Activated T-cell treated with anti-CD3 and anti-CD28 coated beads, Interleukin-2, amount 50 U/mL, for 72 hours (primary cell): ENCODE data around the gene C3orf20. TPM values are rescaled to one million over a fixed set of nuclear protein-coding genes. Genes with fewer than 3 reads are reported as not detected.
A peak's percentile ranks its signal among the peaks of the same experiment; 100 is the strongest.

Experiments
- ATAC-seq, 2 donors: fragments of 150-1000 bp; cut with Tn5 transposase; replicated peaks in 1 of 2; 2 replicates each; pipeline ENCODE4 v1.10.0; 2021; ENCODE audit warnings: moderate library complexity in 2 of 2, mild to moderate bottlenecking in 1 of 2
- DNase-seq, 2 donors: peaks; one replicate each; pipeline ENCODE4 v3.0.0; 2021 to 2022; ENCODE audit warnings: mixed read lengths in 1 of 2
- H3K27ac Mint-ChIP-seq: one replicate; pipeline ENCODE4 v1.8.0; 2022; ENCODE audit warnings: mild to moderate bottlenecking, moderate library complexity, mixed read lengths
- H3K27me3 Mint-ChIP-seq: one replicate; pipeline ENCODE4 v1.8.0; 2022; ENCODE audit warnings: low read depth, mixed read lengths
- H3K36me3 Mint-ChIP-seq, 2 donors: one replicate each; pipeline ENCODE4 v1.8.0; 2022; ENCODE audit warnings: mixed read lengths in 2 of 2, mild to moderate bottlenecking in 1 of 2; ENCODE audit not compliant: insufficient read depth in 2 of 2
- H3K4me1 Mint-ChIP-seq: one replicate; pipeline ENCODE4 v1.8.0; 2022; ENCODE audit warnings: low read depth, mixed read lengths
- H3K4me3 Mint-ChIP-seq, 2 donors: one replicate each; pipeline ENCODE4 v1.8.0; 2022; ENCODE audit warnings: mild to moderate bottlenecking in 2 of 2, mixed read lengths in 2 of 2, moderate library complexity in 2 of 2
- H3K9me3 Mint-ChIP-seq, 2 donors: one replicate each; pipeline ENCODE4 v1.8.0; 2022; ENCODE audit warnings: mixed read lengths in 2 of 2
- total RNA-seq, 2 donors: library from RNA; stranded (reverse); gene quantifications; one replicate each; pipeline ENCODE4 v1.2.3, GENCODE V29; 2022

Gene C3orf20
- total RNA-seq, 2 donors from 2014 or later, result 0.51 to 1.1 TPM

GRCh38 chr3:14783480-14784086 lies 108.6 kb downstream of the C3orf20 start:
- H3K27me3 Mint-ChIP-seq, result peaks cover 6% of the 10 kb centered on the region

DNA sequence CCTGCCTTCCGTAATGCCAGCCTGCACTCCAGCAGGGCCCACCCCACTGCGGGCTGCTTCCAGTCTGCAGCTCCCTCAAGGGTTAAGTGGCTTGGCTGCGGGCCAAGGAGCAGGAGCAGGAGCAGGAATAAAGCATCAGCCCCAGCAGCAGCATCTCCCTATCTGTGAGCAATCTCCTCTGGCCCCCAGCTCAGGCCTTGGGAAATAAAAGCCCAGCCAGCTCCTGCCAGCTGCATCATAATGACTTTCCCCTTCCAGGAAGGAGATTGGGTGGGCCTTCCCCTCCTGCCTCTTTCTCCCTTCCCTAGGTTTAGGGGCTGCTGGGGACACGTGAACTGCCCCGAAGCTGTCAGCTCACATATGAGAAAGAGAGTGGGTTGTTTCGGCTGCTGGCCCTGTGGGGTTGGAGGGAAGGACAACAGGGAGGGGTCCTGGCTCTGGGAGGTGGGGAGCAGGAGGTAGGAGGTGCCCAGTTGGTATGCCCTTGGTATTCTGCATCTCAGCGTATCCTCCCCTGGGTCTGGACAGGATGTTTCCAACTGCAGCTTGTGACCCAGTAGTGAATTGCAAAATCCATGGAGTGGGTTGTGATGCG lies 109.2 kb downstream of the C3orf20 start:
- H3K4me1 Mint-ChIP-seq, result no peaks in the 10 kb centered on the region
- no peak overlapping the region for H3K27ac Mint-ChIP-seq
- ATAC-seq, result no peak
- H3K4me3 Mint-ChIP-seq, result no peak overlapping the region
- peaks cover 6% of the 10 kb centered on the region for H3K27me3 Mint-ChIP-seq
- no peak for DNase-seq
- H3K36me3 Mint-ChIP-seq, result peaks cover 0 to 2% of the 10 kb centered on the region in 2 donors
- H3K9me3 Mint-ChIP-seq, result peaks cover 0 to 4% of the 10 kb centered on the region in 2 donors

More at GRCh38 chr3:14783480-14784086, 108.6 kb downstream of the C3orf20 start:
- H3K4me1 Mint-ChIP-seq, result no peaks in the 10 kb centered on the region
- no peak overlapping the region for H3K27ac Mint-ChIP-seq
- no peak for ATAC-seq
- H3K9me3 Mint-ChIP-seq, result peaks cover 4% of the 10 kb centered on the region in 2 donors
- peaks cover 2 to 5% of the 10 kb centered on the region in 2 donors for H3K36me3 Mint-ChIP-seq
- H3K4me3 Mint-ChIP-seq, result no peak overlapping the region
- DNase-seq, result no peak

DNA sequence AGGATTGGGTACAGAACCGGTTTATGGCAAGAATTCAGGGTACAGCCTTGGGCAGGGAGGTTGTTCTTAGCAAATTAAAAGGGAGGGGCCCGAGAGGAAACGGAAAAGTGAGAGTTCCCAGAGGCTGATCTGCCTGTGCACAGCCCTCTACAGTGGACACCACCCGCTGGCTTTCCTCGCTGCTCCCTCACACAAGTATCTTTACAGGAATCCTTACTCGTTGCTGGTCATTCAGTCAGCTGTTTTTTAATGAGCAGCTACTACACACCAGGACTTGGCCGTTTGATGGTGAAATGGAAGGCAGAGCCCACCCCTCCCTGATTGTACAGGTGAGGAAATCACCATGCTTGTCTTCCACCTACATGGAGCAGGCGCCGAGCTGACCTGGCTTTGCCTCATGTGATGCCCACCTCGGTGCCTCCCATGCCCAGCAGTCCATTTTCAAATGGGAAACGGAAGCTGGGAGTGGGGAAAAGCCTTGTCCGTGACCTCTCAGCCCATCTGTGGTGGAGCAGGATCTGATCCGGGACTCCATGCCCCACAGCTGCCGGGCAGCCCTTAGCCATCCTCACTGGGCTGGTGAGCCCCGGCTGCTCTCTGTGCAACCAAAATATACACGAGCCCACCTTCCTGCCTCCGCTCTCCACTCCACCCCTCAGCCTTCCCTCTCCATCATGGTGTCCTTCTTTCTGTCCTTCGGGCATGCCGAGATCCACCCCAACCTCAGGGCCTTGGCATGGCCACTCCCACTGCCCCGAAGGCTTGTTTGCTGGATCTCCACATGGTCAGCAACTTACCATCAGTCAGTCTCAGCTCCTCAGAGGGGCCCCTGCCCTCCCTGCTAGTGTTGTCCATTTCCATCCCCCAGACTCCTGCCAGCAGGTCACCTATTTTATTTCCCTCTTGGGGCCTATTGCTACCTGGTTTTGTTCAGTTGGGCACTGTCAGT lies 110.5 kb downstream of the C3orf20 start:
- H3K9me3 Mint-ChIP-seq, result no peaks in the 10 kb centered on the region
- H3K4me1 Mint-ChIP-seq, result no peaks in the 10 kb centered on the region
- H3K27me3 Mint-ChIP-seq, result peaks cover 7% of the 10 kb centered on the region
- ATAC-seq (no peak), DNase-seq (no peak)
- no peaks in the 10 kb centered on the region for H3K36me3 Mint-ChIP-seq
- H3K27ac Mint-ChIP-seq, result no peak overlapping the region
- no peak overlapping the region for H3K4me3 Mint-ChIP-seq

DNA sequence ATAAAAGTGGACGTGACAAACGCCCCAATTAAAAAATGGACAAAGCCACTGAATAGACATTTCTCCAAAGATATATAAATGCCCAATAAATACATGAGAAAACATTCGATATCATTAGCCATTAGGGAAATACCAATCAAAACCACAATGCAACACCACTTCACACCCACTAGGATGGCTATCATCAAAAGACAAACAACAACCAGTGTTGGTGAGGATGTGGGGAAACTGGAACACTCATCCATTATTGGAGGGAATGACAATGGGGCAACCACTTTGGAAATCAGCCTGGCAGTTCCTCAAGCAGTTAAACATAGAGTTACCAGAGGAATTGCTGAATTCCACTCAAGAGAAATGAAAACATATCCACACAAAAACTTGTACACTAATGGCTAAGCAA lies 111.4 kb downstream of the C3orf20 start:
- no peaks in the 10 kb centered on the region for H3K9me3 Mint-ChIP-seq
- peaks cover 7% of the 10 kb centered on the region for H3K27me3 Mint-ChIP-seq
- no peak for DNase-seq
- no peaks in the 10 kb centered on the region for H3K36me3 Mint-ChIP-seq
- H3K27ac Mint-ChIP-seq, result no peak overlapping the region
- no peak overlapping the region for H3K4me3 Mint-ChIP-seq
- H3K4me1 Mint-ChIP-seq, result no peaks in the 10 kb centered on the region
- ATAC-seq, result no peak

GRCh38 chr3:14787630-14788029 lies 112.7 kb downstream of the C3orf20 start:
- no peak overlapping the region for H3K4me3 Mint-ChIP-seq
- peaks cover 7% of the 10 kb centered on the region for H3K27me3 Mint-ChIP-seq
- no peaks in the 10 kb centered on the region for H3K4me1 Mint-ChIP-seq

DNA sequence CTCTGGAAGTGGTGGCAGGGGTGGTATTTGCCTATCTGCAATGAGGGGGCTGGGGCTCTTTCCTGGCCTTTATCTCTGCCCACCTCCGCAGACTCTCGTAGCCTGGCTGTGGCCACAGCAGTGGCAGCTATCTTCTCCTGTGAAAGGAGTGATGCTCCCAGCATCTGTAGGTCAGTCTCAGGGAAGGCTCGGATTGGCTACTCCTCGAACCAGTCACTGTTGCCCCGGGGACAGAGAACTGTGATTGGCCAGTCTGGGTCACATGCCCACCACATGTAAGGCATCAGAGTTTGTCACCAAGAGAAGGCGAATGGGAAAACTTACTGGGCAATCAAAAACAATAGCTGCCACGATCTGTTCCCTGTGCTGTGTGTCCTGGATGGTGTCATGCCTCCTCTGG lies 113.7 kb downstream of the C3orf20 start:
- ATAC-seq, result no peak

More at GRCh38 chr3:14787630-14788029, 112.7 kb downstream of the C3orf20 start:
- no peaks in the 10 kb centered on the region for H3K36me3 Mint-ChIP-seq
- H3K9me3 Mint-ChIP-seq, result no peaks in the 10 kb centered on the region
- H3K27ac Mint-ChIP-seq, result no peak overlapping the region
- DNase-seq (no peak), ATAC-seq (no peak)

DNA sequence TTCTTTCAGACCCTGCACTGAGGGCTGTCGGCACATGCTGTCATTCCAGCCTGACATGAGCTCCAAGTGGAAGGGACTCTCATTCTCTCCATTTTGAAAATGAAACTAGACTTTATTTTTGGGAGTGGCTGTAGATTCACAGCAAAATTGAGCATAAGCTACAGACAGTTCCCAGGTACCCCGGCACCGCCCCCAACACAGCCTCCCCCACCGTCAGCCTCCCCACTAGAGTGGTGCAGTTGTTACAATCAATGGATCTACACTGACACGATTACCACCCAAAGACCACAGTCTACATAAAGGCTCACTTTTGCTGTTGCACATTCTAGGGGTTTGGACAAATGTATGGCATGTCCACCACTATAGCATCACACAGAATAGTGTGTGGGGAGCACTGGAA lies 114.3 kb downstream of the C3orf20 start:
- Mint-ChIP-seq H3K4me3 (no peak overlapping the region), H3K9me3 (no peaks in the 10 kb centered on the region), H3K4me1 (no peaks in the 10 kb centered on the region), H3K27ac (no peak overlapping the region), H3K27me3 (peaks cover 7% of the 10 kb centered on the region), H3K36me3 (no peaks in the 10 kb centered on the region)
- ATAC-seq, result no peak
- DNase-seq, result no peak

More for the DNA sequence above, 113.7 kb downstream of the C3orf20 start:
- Mint-ChIP-seq H3K4me3 (no peak overlapping the region), H3K36me3 (no peaks in the 10 kb centered on the region), H3K9me3 (no peaks in the 10 kb centered on the region), H3K27ac (no peak overlapping the region), H3K27me3 (peaks cover 7% of the 10 kb centered on the region), H3K4me1 (no peaks in the 10 kb centered on the region)
- no peak for DNase-seq

DNA sequence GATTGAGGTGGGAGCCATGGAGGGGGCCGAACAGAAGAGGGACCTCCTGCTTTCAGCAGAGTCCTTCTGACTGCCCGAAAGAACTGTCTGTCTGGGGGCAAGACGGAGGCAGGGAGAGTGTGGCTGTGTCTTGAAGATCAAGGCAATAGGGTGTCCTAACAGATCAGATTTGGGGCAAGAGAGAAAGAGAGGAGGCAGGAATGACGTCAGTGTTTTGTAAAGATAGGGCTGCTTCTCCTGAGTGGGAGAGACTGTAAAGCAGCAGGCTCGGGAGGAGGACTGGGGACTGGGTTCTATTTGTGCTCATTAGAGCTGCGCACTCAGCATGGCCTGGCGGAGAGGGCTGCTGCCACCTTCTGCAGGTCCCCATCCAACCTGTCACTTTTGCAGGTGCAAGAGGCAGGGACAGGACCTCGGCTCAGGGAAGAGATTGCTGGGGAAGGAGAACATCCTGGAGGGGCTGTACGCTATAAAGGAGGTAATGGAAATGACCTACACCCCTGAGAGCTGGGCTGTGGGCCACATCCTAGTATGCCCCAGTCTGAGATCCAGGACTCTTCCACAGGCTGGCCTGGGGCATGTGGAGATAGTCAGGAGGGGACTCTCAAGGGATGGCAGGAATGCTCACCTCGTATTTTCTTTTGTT lies 114.8 kb downstream of the C3orf20 start:
- H3K4me3 Mint-ChIP-seq, result no peak overlapping the region
- H3K27ac Mint-ChIP-seq, result no peak overlapping the region
- H3K27me3 Mint-ChIP-seq, result peaks cover 7% of the 10 kb centered on the region
- ATAC-seq, result no peak
- no peak for DNase-seq
- H3K36me3 Mint-ChIP-seq, result no peaks in the 10 kb centered on the region
- H3K9me3 Mint-ChIP-seq, result no peaks in the 10 kb centered on the region
- H3K4me1 Mint-ChIP-seq, result no peaks in the 10 kb centered on the region

GRCh38 chr3:14791343-14791945 lies 116.5 kb downstream of the C3orf20 start:
- Mint-ChIP-seq H3K27ac (no peak overlapping the region), H3K27me3 (peaks cover 7% of the 10 kb centered on the region), H3K9me3 (no peaks in the 10 kb centered on the region), H3K4me1 (no peaks in the 10 kb centered on the region), H3K4me3 (no peak overlapping the region), H3K36me3 (no peaks in the 10 kb centered on the region)
- peak; percentile 63 to 69 for DNase-seq
- ATAC-seq, result peak; percentile 60 to 82

GRCh38 chr3:14792691-14793121 lies 117.8 kb downstream of the C3orf20 start:
- H3K4me1 Mint-ChIP-seq, result no peaks in the 10 kb centered on the region
- H3K4me3 Mint-ChIP-seq, result no peak overlapping the region
- H3K27ac Mint-ChIP-seq, result no peak overlapping the region

GRCh38 chr3:14793126-14793857 lies 118.4 kb downstream of the C3orf20 start:
- Mint-ChIP-seq H3K27ac (no peak overlapping the region), H3K4me1 (no peaks in the 10 kb centered on the region), H3K36me3 (no peaks in the 10 kb centered on the region), H3K27me3 (peaks cover 7% of the 10 kb centered on the region), H3K9me3 (no peaks in the 10 kb centered on the region), H3K4me3 (no peak overlapping the region)
- DNase-seq (no peak), ATAC-seq (no peak)

More at GRCh38 chr3:14792691-14793121, 117.8 kb downstream of the C3orf20 start:
- H3K27me3 Mint-ChIP-seq, result peaks cover 7% of the 10 kb centered on the region
- H3K9me3 Mint-ChIP-seq, result no peaks in the 10 kb centered on the region
- DNase-seq (no peak), ATAC-seq (no peak)
- H3K36me3 Mint-ChIP-seq, result no peaks in the 10 kb centered on the region

GRCh38 chr3:14793858-14794234 lies 118.9 kb downstream of the C3orf20 start:
- no peak overlapping the region for H3K4me3 Mint-ChIP-seq
- peaks cover 7% of the 10 kb centered on the region for H3K27me3 Mint-ChIP-seq
- no peak overlapping the region for H3K27ac Mint-ChIP-seq
- H3K9me3 Mint-ChIP-seq, result no peaks in the 10 kb centered on the region
- DNase-seq (no peak), ATAC-seq (no peak)
- no peaks in the 10 kb centered on the region for H3K36me3 Mint-ChIP-seq
- H3K4me1 Mint-ChIP-seq, result no peaks in the 10 kb centered on the region
